Measurements from ENCODE around the gene CEP112.

DNA sequence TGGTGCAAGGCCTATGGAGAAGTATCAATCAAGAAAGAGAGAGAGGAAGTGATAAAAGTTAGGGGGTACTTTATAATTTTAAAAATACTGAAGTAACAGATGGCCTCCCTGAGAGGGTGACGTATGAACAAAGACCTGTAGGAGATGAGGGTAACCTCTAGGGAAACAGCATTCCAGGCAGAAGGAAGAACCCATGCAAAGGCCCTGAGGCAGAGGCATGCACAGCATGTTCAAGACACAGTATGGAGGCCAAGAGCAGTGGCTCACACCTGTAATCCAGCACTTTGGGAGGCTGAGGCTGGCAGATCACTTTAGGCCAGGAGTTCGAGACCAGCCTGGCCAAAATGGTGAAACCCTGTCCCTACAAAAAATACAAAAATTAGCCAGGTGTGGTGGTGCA is 437.9 kb downstream of the CEP112 start:
- TF ChIP-seq POLR2AphosphoS5 (IDR thresholded peaks at IDR 0.05; ENCODE audit: low read length) (no peak), CBFB (IDR thresholded peaks at IDR 0.05; ENCODE audit: low read depth) (no peak), TAF1 (IDR thresholded peaks at IDR 0.05; ENCODE audit: borderline replicate concordance, low read depth, low read length) (no peak), YY1 (IDR thresholded peaks at IDR 0.05; ENCODE audit: low read depth, low read length) (no peak), BMI1 (IDR thresholded peaks at IDR 0.05; ENCODE audit: borderline replicate concordance) (no peak), SIN3A (IDR thresholded peaks at IDR 0.05; ENCODE audit: low read depth, low read length) (no peak), FOXM1 (IDR thresholded peaks at IDR 0.05; ENCODE audit: low read depth, low read length) (no peak), EP300 (IDR thresholded peaks at IDR 0.05; ENCODE audit: borderline replicate concordance in 1 of 2, control insufficient read depth in 1 of 2, low read depth in 2 of 2, low read length in 2 of 2) (no peak)
- TF ChIP-seq, protein P1, sequence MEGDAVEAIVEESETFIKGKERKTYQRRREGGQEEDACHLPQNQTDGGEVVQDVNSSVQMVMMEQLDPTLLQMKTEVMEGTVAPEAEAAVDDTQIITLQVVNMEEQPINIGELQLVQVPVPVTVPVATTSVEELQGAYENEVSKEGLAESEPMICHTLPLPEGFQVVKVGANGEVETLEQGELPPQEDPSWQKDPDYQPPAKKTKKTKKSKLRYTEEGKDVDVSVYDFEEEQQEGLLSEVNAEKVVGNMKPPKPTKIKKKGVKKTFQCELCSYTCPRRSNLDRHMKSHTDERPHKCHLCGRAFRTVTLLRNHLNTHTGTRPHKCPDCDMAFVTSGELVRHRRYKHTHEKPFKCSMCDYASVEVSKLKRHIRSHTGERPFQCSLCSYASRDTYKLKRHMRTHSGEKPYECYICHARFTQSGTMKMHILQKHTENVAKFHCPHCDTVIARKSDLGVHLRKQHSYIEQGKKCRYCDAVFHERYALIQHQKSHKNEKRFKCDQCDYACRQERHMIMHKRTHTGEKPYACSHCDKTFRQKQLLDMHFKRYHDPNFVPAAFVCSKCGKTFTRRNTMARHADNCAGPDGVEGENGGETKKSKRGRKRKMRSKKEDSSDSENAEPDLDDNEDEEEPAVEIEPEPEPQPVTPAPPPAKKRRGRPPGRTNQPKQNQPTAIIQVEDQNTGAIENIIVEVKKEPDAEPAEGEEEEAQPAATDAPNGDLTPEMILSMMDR (IDR thresholded peaks at IDR 0.05 in 2 of 3, conservative IDR thresholded peaks at IDR 0.05 in 1 of 3; ENCODE audit: control insufficient read depth in 2 of 3, extremely low read depth in 1 of 3, insufficient read depth in 1 of 3, low read depth in 3 of 3, low read length in 3 of 3): no peak
- TF ChIP-seq, protein P2, sequence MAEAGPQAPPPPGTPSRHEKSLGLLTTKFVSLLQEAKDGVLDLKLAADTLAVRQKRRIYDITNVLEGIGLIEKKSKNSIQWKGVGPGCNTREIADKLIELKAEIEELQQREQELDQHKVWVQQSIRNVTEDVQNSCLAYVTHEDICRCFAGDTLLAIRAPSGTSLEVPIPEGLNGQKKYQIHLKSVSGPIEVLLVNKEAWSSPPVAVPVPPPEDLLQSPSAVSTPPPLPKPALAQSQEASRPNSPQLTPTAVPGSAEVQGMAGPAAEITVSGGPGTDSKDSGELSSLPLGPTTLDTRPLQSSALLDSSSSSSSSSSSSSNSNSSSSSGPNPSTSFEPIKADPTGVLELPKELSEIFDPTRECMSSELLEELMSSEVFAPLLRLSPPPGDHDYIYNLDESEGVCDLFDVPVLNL (IDR thresholded peaks at IDR 0.05; ENCODE audit: low read depth, low read length): no peak

Data from GM12878 (cell line).